ENCODE results near the gene RPL29. TPM values are rescaled to one million over a fixed set of nuclear protein-coding genes. Genes with fewer than 3 reads are reported as not detected.

Gene RPL29
- total and polyA plus RNA-seq, 8 donors: 643 to 1,829 (median 1,063) TPM

DNA sequence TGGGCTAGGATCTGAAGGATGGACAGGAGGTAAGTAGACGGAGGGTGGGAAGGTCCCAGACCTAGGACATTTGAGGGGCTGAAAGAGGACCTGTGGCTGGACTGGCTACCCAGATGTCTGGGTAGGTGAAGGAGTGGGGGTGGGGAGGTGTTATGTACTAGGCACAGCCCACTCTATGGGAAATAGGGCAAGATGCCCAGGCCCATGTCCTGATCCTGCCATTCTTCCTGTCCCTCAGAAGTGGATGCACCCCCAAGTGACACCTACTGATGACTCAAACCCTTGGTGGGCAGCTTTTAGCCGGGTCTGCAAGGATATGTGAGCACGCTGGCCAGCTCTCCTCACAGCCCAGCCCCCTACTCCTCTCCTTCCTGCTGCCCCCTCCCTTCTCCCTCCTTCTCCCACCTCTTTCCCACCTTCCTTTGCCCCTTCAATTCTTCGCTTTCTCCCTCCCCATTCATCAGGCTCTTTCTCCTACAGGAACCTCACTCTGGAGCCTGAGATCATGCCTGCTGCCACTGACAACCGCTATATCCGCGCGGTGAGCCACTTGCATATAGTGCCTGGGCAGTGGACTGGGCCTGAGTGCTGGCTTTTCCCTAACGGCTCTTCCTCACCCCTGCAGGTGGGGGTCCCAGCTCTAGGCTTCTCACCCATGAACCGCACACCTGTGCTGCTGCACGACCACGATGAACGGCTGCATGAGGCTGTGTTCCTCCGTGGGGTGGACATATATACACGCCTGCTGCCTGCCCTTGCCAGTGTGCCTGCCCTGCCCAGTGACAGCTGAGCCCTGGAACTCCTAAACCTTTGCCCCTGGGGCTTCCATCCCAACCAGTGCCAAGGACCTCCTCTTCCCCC, 7.2 kb downstream of the RPL29 start:
- TF ChIP-seq, protein P1, sequence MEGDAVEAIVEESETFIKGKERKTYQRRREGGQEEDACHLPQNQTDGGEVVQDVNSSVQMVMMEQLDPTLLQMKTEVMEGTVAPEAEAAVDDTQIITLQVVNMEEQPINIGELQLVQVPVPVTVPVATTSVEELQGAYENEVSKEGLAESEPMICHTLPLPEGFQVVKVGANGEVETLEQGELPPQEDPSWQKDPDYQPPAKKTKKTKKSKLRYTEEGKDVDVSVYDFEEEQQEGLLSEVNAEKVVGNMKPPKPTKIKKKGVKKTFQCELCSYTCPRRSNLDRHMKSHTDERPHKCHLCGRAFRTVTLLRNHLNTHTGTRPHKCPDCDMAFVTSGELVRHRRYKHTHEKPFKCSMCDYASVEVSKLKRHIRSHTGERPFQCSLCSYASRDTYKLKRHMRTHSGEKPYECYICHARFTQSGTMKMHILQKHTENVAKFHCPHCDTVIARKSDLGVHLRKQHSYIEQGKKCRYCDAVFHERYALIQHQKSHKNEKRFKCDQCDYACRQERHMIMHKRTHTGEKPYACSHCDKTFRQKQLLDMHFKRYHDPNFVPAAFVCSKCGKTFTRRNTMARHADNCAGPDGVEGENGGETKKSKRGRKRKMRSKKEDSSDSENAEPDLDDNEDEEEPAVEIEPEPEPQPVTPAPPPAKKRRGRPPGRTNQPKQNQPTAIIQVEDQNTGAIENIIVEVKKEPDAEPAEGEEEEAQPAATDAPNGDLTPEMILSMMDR (IDR thresholded peaks at IDR 0.05): no peak
- no peak for DNase-seq
- Histone ChIP-seq H3K9me3 (no peaks in the 10 kb centered on the region), H3K4me3 (no peak overlapping the region), H3K4me1 (peaks cover under 1 to 5% (median under 1%) of the 10 kb centered on the region in 3 donors), H3K27me3 (no peaks in the 10 kb centered on the region), H3K27ac (no peak overlapping the region), H3K36me3 (peaks cover 0 to 5% (median 0%) of the 10 kb centered on the region in 3 donors)
- WGBS, 2 donors: 75 to 76% methylated on average over 15 of the region's 15 CpGs
- no peak for ATAC-seq
- intact Hi-C loops (cut with DNase I): no loop called here
- no peak for FAIRE-seq

DNA sequence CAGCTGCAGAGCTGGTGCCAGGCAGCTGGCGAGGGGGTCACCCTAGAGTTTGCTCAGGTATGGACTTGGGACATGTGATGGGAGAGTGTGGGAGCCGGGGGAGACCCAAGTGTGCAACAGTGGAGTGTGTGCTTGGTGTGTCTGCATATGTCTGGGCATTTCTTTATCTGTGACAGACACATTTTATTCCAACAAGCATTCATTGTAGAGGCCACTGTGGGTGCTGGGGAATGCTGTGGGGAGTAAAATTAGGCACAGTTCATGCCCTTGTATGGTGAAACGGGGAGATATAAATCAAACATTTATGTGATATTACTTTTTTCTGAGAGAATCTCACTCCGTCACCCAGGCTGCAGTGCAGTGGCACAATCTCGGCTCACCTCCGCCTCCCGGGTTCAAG, 8.1 kb downstream of the RPL29 start:
- H3K27me3 ChIP-seq: no peaks in the 10 kb centered on the region
- FAIRE-seq: no peak
- ATAC-seq: no peak
- no peak overlapping the region for H3K27ac ChIP-seq
- no peak for DNase-seq
- WGBS, 2 donors: 86 to 88% methylated on average over 7 of the region's 7 CpGs
- intact Hi-C loops (cut with DNase I): no loop called here
- H3K9me3 ChIP-seq: no peaks in the 10 kb centered on the region
- H3K36me3 ChIP-seq: peaks cover 0 to 5% (median 0%) of the 10 kb centered on the region in 3 donors
- TF ChIP-seq, protein P1 (IDR thresholded peaks at IDR 0.05): no peak
- peaks cover 0 to 6% (median under 1%) of the 10 kb centered on the region in 3 donors for H3K4me1 ChIP-seq
- H3K4me3 ChIP-seq: no peak overlapping the region

DNA sequence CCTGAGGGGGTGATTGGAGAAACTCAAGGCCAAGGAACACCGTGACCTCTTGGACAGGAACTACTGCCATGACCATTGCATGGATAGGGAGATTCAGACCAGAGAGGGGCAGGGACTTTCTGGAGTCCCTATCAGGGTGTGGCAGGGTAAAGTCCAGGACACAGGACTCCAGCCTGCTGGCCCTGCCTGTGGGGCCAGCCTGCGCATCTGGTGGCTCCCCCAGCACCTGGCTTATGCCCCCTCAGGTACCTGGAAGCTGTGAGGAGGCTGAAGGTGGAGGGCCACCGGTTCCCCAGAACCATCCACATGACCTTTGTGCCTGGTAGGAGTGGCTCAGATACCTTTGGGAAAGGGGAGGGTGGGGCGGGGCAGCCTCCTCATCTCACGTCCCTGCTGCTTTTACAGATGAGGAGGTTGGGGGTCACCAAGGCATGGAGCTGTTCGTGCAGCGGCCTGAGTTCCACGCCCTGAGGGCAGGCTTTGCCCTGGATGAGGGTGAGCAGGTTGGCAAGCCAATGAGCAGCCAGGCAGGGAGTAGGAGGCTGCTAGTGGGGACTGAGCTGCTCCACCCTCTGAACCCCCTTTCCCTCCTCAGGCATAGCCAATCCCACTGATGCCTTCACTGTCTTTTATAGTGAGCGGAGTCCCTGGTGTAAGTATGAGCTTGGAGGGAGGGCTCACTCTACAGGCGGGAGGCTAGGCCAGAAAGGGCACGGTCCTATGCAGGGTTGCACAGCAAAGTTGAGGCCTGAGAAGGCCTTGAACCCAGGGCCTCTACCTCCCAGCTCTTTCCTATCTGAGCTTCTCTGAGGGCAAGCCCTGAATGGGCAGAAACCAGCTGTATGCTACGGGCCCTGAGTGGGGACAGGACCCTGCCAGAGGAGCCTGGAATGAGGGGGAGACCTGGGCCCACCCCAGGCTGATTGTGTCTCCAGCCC, 9.4 kb downstream of the RPL29 start:
- intact Hi-C loops (cut with DNase I): no loop called here
- H3K4me3 ChIP-seq: no peak overlapping the region
- ATAC-seq (no peak), DNase-seq (peak in 1 of 6 donors; percentile 18), FAIRE-seq (no peak)
- H3K27me3 ChIP-seq: no peaks in the 10 kb centered on the region
- no peaks in the 10 kb centered on the region for H3K9me3 ChIP-seq
- peaks cover 0 to under 1% (median 0%) of the 10 kb centered on the region in 3 donors for H3K36me3 ChIP-seq
- TF ChIP-seq, protein P1 (IDR thresholded peaks at IDR 0.05): no peak
- 76 to 80% methylated on average over 11 to 12 of the region's 12 CpGs for WGBS, 2 donors
- peaks cover 5 to 13% (median 10%) of the 10 kb centered on the region in 3 donors for H3K4me1 ChIP-seq
- H3K27ac ChIP-seq: no peak overlapping the region

DNA sequence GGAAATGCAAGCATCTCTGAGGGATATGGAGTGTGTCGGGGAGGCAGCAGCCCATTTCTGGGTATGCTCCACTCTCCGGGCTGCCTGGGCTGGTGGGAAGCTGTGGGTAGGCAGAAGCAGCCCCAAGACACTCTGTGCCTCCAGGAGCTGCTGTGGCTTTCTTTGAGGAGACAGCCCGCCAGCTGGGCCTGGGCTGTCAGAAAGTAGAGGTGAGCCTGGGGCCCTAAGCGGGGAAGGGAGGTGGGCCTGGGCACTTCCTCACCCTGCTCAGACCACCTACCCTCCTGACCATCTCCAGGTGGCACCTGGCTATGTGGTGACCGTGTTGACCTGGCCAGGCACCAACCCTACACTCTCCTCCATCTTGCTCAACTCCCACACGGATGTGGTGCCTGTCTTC, 10.6 kb downstream of the RPL29 start:
- no peaks in the 10 kb centered on the region for H3K27me3 ChIP-seq
- no peak overlapping the region for H3K27ac ChIP-seq
- peak in 2 of 6 donors; percentile 18 to 50 for DNase-seq
- H3K36me3 ChIP-seq: no peaks in the 10 kb centered on the region
- no peak overlapping the region for H3K4me3 ChIP-seq
- intact Hi-C loops (cut with DNase I): no loop called here
- H3K9me3 ChIP-seq: no peaks in the 10 kb centered on the region
- TF ChIP-seq, protein P1 (IDR thresholded peaks at IDR 0.05): no peak
- ATAC-seq: no peak
- H3K4me1 ChIP-seq: peaks cover 5 to 13% (median 10%) of the 10 kb centered on the region in 3 donors
- 86 to 87% methylated on average over 6 of the region's 6 CpGs for WGBS, 2 donors
- FAIRE-seq: no peak
